ENCODE data around the gene AMMECR1.

DNA sequence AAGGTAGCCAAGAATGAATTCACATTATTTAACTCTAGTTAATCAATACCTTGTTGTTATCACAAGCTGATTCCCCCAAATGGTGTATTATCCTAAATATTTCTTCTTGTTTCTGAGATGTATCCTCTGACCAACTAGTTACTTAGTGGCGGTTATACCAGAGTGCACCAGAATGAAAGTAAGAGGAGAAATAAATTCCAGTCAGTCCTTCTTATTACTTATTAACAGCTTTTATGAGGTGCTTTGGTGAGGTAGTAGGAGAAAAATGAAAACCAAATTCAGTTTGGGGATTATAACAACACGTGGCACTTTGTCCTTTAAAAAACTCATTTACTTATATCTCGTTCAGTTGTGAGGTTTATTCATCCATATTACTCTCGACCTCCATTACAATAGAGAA is 101.9 kb downstream of the AMMECR1 start:
- TF ChIP-seq, protein P1, sequence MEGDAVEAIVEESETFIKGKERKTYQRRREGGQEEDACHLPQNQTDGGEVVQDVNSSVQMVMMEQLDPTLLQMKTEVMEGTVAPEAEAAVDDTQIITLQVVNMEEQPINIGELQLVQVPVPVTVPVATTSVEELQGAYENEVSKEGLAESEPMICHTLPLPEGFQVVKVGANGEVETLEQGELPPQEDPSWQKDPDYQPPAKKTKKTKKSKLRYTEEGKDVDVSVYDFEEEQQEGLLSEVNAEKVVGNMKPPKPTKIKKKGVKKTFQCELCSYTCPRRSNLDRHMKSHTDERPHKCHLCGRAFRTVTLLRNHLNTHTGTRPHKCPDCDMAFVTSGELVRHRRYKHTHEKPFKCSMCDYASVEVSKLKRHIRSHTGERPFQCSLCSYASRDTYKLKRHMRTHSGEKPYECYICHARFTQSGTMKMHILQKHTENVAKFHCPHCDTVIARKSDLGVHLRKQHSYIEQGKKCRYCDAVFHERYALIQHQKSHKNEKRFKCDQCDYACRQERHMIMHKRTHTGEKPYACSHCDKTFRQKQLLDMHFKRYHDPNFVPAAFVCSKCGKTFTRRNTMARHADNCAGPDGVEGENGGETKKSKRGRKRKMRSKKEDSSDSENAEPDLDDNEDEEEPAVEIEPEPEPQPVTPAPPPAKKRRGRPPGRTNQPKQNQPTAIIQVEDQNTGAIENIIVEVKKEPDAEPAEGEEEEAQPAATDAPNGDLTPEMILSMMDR (conservative IDR thresholded peaks at IDR 0.05 in 1 of 2, IDR thresholded peaks at IDR 0.05 in 1 of 2; ENCODE audit: extremely low read depth in 1 of 2, insufficient read depth in 1 of 2, low read depth in 1 of 2, low read length in 2 of 2) = no peak
- no peak for TF ChIP-seq EZH2 (IDR thresholded peaks at IDR 0.05; ENCODE audit: borderline replicate concordance, low read length)
